H9 (cell line): Measurements from ENCODE around the gene HCN4. TPM values are rescaled to one million over a fixed set of nuclear protein-coding genes. Genes with fewer than 3 reads are reported as not detected.

Experiments
- DNase-seq: peaks from one replicate; pipeline ENCODE4 v3.0.0-alpha.2; 2017
- H2AFZ ChIP-seq: one replicate; pipeline ENCODE4 v1.6.1; 2013; ENCODE audit warnings: mild to moderate bottlenecking, low read length, control low read depth, moderate library complexity
- H2AK5ac ChIP-seq: 2 replicates; pipeline ENCODE4 v1.6.1; 2013; ENCODE audit warnings: low read length, control low read depth, mixed read lengths; ENCODE audit not compliant: insufficient read length
- H2BK120ac ChIP-seq: one replicate; pipeline ENCODE4 v1.6.1; 2013; ENCODE audit warnings: low read depth, mild to moderate bottlenecking, low read length, control low read depth, inconsistent platforms; ENCODE audit not compliant: poor library complexity, severe bottlenecking
- H2BK12ac ChIP-seq: 2 replicates; pipeline ENCODE4 v1.6.1; 2013; ENCODE audit warnings: low read length, control low read depth, mixed read lengths, low read depth; ENCODE audit not compliant: insufficient read length
- H2BK15ac ChIP-seq: 2 replicates; pipeline ENCODE4 v1.6.1; 2013; ENCODE audit warnings: low read depth, low read length, control low read depth
- H2BK20ac ChIP-seq: one replicate; pipeline ENCODE4 v1.6.1; 2013; ENCODE audit warnings: low read depth, mild to moderate bottlenecking, low read length, control low read depth, inconsistent platforms; ENCODE audit not compliant: poor library complexity, severe bottlenecking
- H2BK5ac ChIP-seq: 2 replicates; pipeline ENCODE4 v1.6.1; 2013; ENCODE audit warnings: low read length, control low read depth, mixed read lengths; ENCODE audit not compliant: insufficient read length
- H3K14ac ChIP-seq: 2 replicates; pipeline ENCODE4 v1.6.1; 2013; ENCODE audit warnings: low read length, control low read depth; ENCODE audit not compliant: insufficient read depth
- H3K18ac ChIP-seq: 2 replicates; pipeline ENCODE4 v1.6.1; 2013; ENCODE audit warnings: low read depth, mild to moderate bottlenecking, mixed read lengths, low read length, control low read depth; ENCODE audit not compliant: insufficient read length
- H3K23ac ChIP-seq: 2 replicates; pipeline ENCODE4 v1.6.1; 2013; ENCODE audit warnings: low read length, control low read depth, mixed read lengths, low read depth; ENCODE audit not compliant: insufficient read length
- H3K23me2 ChIP-seq: 2 replicates; pipeline ENCODE4 v1.6.1; 2013; ENCODE audit warnings: low read depth, mild to moderate bottlenecking, mixed read lengths, low read length, control low read depth; ENCODE audit not compliant: insufficient read length, poor library complexity, severe bottlenecking
- H3K27ac ChIP-seq: 2 replicates; pipeline ENCODE4 v1.5.1; 2013; ENCODE audit warnings: low read length, control low read depth, mixed read lengths, low read depth; ENCODE audit not compliant: insufficient read length
- H3K27me3 ChIP-seq: 2 replicates; pipeline ENCODE4 v1.6.1; 2013; ENCODE audit warnings: low read length, control low read depth, inconsistent platforms; ENCODE audit not compliant: insufficient read depth
- H3K4ac ChIP-seq: 2 replicates; pipeline ENCODE4 v1.6.1; 2013; ENCODE audit warnings: low read depth, mild to moderate bottlenecking, control low read depth, inconsistent platforms, low read length, moderate library complexity
- H3K4me1 ChIP-seq: 2 replicates; pipeline ENCODE4 v1.6.1; 2013; ENCODE audit warnings: low read length, control low read depth, inconsistent platforms; ENCODE audit not compliant: insufficient read depth
- H3K4me2 ChIP-seq: 2 replicates; pipeline ENCODE4 v1.6.1; 2013; ENCODE audit warnings: low read length, control low read depth, mixed read lengths; ENCODE audit not compliant: insufficient read length, insufficient read depth
- H3K56ac ChIP-seq: 2 replicates; pipeline ENCODE4 v1.6.1; 2013; ENCODE audit warnings: low read depth, mild to moderate bottlenecking, mixed read lengths, low read length, control low read depth; ENCODE audit not compliant: insufficient read length
- H3K79me1 ChIP-seq: 2 replicates; pipeline ENCODE4 v1.6.1; 2013; ENCODE audit warnings: low read depth, mild to moderate bottlenecking, moderate library complexity, low read length, control low read depth, inconsistent platforms; ENCODE audit not compliant: insufficient read depth, poor library complexity, severe bottlenecking
- H3K79me2 ChIP-seq: 2 replicates; pipeline ENCODE4 v1.6.1; 2013; ENCODE audit warnings: low read length, control low read depth, inconsistent platforms; ENCODE audit not compliant: insufficient read depth
- H3K9ac ChIP-seq: 2 replicates; pipeline ENCODE4 v1.6.1; 2013; ENCODE audit warnings: low read length, control low read depth, mixed read lengths; ENCODE audit not compliant: insufficient read length; ENCODE audit errors: extremely low read depth
- H3K9me3 ChIP-seq: one replicate; pipeline ENCODE4 v1.6.1; 2013; ENCODE audit warnings: low read depth, low read length, inconsistent platforms; ENCODE audit not compliant: control insufficient read depth
- H3T11ph ChIP-seq: one replicate; pipeline ENCODE4 v1.6.1; 2013; ENCODE audit warnings: mild to moderate bottlenecking, low read length, control low read depth, inconsistent platforms
- H4K20me1 ChIP-seq: one replicate; pipeline ENCODE4 v1.6.1; 2013; ENCODE audit not compliant: control insufficient read depth, insufficient read length, insufficient read depth
- H4K5ac ChIP-seq: 2 replicates; pipeline ENCODE4 v1.6.1; 2013; ENCODE audit warnings: low read depth, mild to moderate bottlenecking, mixed read lengths, low read length, control low read depth; ENCODE audit not compliant: insufficient read length
- H4K8ac ChIP-seq: replicated peaks from 2 replicates; pipeline ENCODE4 v1.6.1; 2013; ENCODE audit warnings: low read length, control low read depth, mixed read lengths, low read depth; ENCODE audit not compliant: insufficient read length
- H4K91ac ChIP-seq: 2 replicates; pipeline ENCODE4 v1.6.1; 2013; ENCODE audit warnings: low read depth, mild to moderate bottlenecking, moderate library complexity, mixed read lengths, low read length, control low read depth; ENCODE audit not compliant: insufficient read length
- H3K27ac Mint-ChIP-seq, 3 experiments: 2 replicates in 2 of 3; 3 replicates in 1 of 3; pipeline ENCODE4 v1.8.0; 2020 to 2021; ENCODE audit warnings: mixed read lengths in 3 of 3, mild to moderate bottlenecking in 1 of 3, moderate library complexity in 1 of 3
- H3K27me3 Mint-ChIP-seq: 2 replicates; pipeline ENCODE4 v1.8.0; 2021; ENCODE audit warnings: low read depth, mild to moderate bottlenecking, moderate library complexity, mixed read lengths
- H3K36me3 Mint-ChIP-seq, 3 experiments: 2 replicates in 2 of 3; 3 replicates in 1 of 3; pipeline ENCODE4 v1.8.0; 2020 to 2021; ENCODE audit warnings: low read depth in 3 of 3, mixed read lengths in 3 of 3; ENCODE audit not compliant: insufficient read depth in 1 of 3
- H3K4me1 Mint-ChIP-seq, 2 experiments: 2 replicates each; pipeline ENCODE4 v1.8.0; 2020; ENCODE audit warnings: mixed read lengths in 2 of 2
- H3K4me3 Mint-ChIP-seq, 2 experiments: 2 replicates in 1 of 2; 3 replicates in 1 of 2; pipeline ENCODE4 v1.8.0; 2020 to 2021; ENCODE audit warnings: mild to moderate bottlenecking in 2 of 2, mixed read lengths in 2 of 2, moderate library complexity in 1 of 2
- H3K9me3 Mint-ChIP-seq, 2 experiments: 2 replicates in 1 of 2; 3 replicates in 1 of 2; pipeline ENCODE4 v1.8.0; 2020; ENCODE audit warnings: mild to moderate bottlenecking in 2 of 2, mixed read lengths in 2 of 2, moderate library complexity in 1 of 2
- WGBS: extraction: QIAGEN DNeasy Blood & Tissue Kit; methylation state at CpG from one replicate; pipeline ENCODE4 v1.1.7; 2013; ENCODE audit warnings: missing lambda C conversion rate, low lambda C conversion rate, mixed read lengths; ENCODE audit not compliant: insufficient read length; ENCODE audit errors: extremely low coverage; 5-methylcytosine and 5-hydroxymethylcytosine counted together
- total RNA-seq: library from RNA; stranded (reverse); gene quantifications from 2 replicates; pipeline ENCODE4 v1.2.1, GENCODE V29; 2021
- TF ChIP-seq, protein P1 (sequence below): fragments of 200-600 bp; sonication (generic); conservative IDR thresholded peaks from 3 replicates; pipeline ENCODE4 v1.8.0; 2021; ENCODE audit warnings: antibody characterized with exemption, mild to moderate bottlenecking

Gene HCN4
- total RNA-seq, 1 experiment from 2014 or later: 10.5 TPM

DNA sequence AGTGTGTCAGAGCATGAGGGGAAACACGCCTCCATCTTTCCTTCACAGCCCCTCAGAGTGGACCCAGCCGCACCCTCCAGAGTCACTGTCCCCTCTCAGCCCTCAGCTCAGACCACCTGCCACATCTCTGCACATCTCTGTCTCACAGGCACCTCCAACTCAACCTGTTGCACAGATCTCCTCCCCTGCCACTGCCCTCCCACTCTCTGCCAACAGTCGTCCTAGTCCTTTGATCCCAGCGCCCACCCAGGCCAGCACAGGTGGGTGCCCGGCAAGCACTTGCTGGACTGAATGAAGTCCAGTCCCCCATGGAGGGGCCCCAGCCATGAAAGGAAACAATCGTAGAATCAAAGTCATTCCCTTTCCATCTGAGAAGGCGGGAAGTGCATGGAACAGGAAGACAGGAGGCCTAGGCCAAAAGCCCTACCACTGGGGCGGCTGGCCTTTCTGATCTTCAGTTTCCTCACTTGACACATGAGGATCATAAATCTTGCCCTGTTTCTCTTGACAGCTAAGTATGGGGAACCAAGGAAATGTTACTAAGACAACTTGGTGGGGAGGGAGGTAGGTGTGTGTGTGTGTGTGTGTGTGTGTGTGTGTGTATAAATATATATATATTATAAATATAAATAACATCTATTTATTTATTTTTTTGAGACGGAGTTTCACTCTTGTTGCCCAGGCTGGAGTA lies 28.1 kb downstream of the HCN4 start:
- Histone ChIP-seq H3K79me2 (no peaks in the 10 kb centered on the region), H3K27ac (no peak overlapping the region), H2AK5ac (no peak overlapping the region), H3T11ph (no peak overlapping the region), H2AFZ (no peak overlapping the region), H2BK120ac (no peak overlapping the region), H3K18ac (no peak overlapping the region), H3K4me1 (no peaks in the 10 kb centered on the region), H3K56ac (no peak overlapping the region), H2BK5ac (no peak overlapping the region), H4K20me1 (peaks cover 3% of the 10 kb centered on the region), H4K5ac (no peak overlapping the region), H3K79me1 (no peaks in the 10 kb centered on the region), H3K14ac (no peak overlapping the region; the same call in 1 of the 2 replicates), H2BK20ac (no peak overlapping the region), H4K91ac (no peak overlapping the region), H3K23me2 (no peaks in the 10 kb centered on the region), H3K27me3 (no peaks in the 10 kb centered on the region), H2BK15ac (no peak overlapping the region), H3K4me2 (no peak overlapping the region), H3K9me3 (no peaks in the 10 kb centered on the region), H4K8ac (no peak overlapping the region), H3K9ac (no peak overlapping the region), H3K4ac (no peak overlapping the region), H3K23ac (no peak overlapping the region), H2BK12ac (no peak overlapping the region)
- no CpG with 5 or more reads among the region's 9 CpGs for WGBS
- H3K9me3 Mint-ChIP-seq: no peaks in the 10 kb centered on the region; a peak in 1 of 5 replicates
- peaks cover 19 to 24% (median 23%) of the 10 kb centered on the region in 3 experiments for H3K36me3 Mint-ChIP-seq
- no peak for DNase-seq
- H3K27ac Mint-ChIP-seq: peak overlapping the region in 2 of 3 experiments; percentile 40 to 91; a peak in 2 of 7 replicates
- no peak overlapping the region for H3K4me3 Mint-ChIP-seq
- H3K27me3 Mint-ChIP-seq: no peaks in the 10 kb centered on the region
- TF ChIP-seq, protein P1, sequence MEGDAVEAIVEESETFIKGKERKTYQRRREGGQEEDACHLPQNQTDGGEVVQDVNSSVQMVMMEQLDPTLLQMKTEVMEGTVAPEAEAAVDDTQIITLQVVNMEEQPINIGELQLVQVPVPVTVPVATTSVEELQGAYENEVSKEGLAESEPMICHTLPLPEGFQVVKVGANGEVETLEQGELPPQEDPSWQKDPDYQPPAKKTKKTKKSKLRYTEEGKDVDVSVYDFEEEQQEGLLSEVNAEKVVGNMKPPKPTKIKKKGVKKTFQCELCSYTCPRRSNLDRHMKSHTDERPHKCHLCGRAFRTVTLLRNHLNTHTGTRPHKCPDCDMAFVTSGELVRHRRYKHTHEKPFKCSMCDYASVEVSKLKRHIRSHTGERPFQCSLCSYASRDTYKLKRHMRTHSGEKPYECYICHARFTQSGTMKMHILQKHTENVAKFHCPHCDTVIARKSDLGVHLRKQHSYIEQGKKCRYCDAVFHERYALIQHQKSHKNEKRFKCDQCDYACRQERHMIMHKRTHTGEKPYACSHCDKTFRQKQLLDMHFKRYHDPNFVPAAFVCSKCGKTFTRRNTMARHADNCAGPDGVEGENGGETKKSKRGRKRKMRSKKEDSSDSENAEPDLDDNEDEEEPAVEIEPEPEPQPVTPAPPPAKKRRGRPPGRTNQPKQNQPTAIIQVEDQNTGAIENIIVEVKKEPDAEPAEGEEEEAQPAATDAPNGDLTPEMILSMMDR: no peak
- no peaks in the 10 kb centered on the region for H3K4me1 Mint-ChIP-seq
